Left colon (tissue), 2 donors: ENCODE results near the gene LRRN3. TPM values are rescaled to one million over a fixed set of nuclear protein-coding genes. Genes with fewer than 3 reads are reported as not detected.
A peak's percentile ranks its signal among the peaks of the same experiment; 100 is the strongest.
"Not testable (repeated sequence)": the region's sequence is repeated elsewhere in the genome, so short reads cannot be mapped to it uniquely, and the experiment has no call there.

Experiments used
- ATAC-seq: fragments of 200-7000 bp; cut with Tn5 transposase; one replicate; pipeline ENCODE4 v1.9.1; 2020; ENCODE audit warnings: mild to moderate bottlenecking, moderate library complexity
- DNase-seq, 2 donors: peaks; one replicate each; pipeline ENCODE4 v3.0.0-alpha.2; 2020
- intact Hi-C, 2 donors: fragments of 100-400 bp; cut with DNase I in 1 of 2; cut with micrococcal nuclease in 1 of 2; formaldehyde crosslinking; loops; one replicate each; pipeline versions ENCODE4 v1.11.2 to v1.14.0; 2022; cut with DNase I, micrococcal nuclease
- long read RNA-seq: library from polyadenylated mRNA; unstranded; transcript quantifications from one replicate; pipeline ENCODE4 v2.0.0, GENCODE V29; 2021
- total RNA-seq, 2 donors: library from RNA; stranded (reverse); fragmentation: NEBNext Ultra II Directional; extraction: Animal tissue kit (Norgen Biotek cat#: 25700); gene quantifications; one replicate each; pipeline ENCODE4 v1.2.1, GENCODE V29; 2021
- donor health status: DM: no; HTN: no; CAD: no.
- donor health status: DM: yes; HTN: yes; CAD: no.

The LRRN3 gene
- total RNA-seq, result under 1 TPM; 0.09 to 0.20 TPM
- long read RNA-seq, result 0 reads

GRCh38 chr7:111090846-111091245, at the start of gene LRRN3:
LRRN3 (plus strand) TSS chr7:111091127; CDS start chr7:111122773, 31,646 bp downstream.
- no peak for ATAC-seq
- peak in 1 of 2 donors; percentile 22 for DNase-seq
- intact Hi-C loops, result loop anchor here in 1 of 2 donors (10.0 kb wide), 2 partner anchors 394 to 644 kb away; no protein-coding TSS in a partner anchor

GRCh38 chr7:111041577-111041976, 49.4 kb upstream of the LRRN3 start:
- intact Hi-C loops, result no loop called here
- ATAC-seq (no peak), DNase-seq (no peak)

- DNase-seq, result no peak
- intact Hi-C loops, result no loop called here
- no peak for ATAC-seq
Measured at GRCh38 chr7:111042842-111043241, 48.1 kb upstream of the LRRN3 start.

DNA sequence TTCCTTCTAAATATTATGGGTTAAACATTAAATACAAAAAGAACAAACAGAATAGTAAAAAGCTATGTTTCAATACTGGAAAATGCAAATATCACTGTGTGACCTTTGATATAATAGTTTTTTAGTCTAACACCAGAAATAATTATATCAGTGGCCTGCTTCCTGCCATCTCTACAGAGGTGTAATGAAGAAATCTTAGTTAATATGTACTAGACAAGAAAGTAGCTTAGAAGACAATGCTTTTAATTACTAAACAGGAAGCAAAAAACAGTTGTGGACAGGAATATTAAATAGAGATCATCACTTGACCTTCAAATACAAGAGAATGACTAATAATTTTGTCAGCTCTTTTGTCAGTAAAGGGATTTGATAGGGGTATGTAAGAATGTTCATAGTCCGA, 47.4 kb upstream of the LRRN3 start:
- no peak for ATAC-seq
- intact Hi-C loops, result no loop called here
- no peak for DNase-seq

DNA sequence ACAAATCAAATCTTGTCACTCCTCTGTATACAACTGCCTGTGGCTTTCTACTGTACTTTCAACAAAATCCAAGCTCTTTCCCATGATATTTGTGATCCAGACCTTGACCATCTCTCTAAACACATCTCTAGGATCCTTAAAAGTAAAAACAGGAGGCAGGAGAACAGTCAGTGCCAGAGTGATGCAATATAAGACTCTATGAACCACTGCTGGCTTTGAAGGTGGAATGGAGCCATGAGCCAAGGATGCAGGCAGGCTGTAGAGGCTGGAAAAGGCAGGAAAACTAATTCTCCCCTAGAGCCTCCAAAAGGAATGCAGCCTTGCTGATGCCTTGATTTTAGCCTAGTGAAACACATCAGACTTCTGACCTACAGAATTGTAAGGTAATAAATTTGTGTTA, 45.5 kb upstream of the LRRN3 start:
- DNase-seq (no peak), ATAC-seq (no peak)
- intact Hi-C loops, result no loop called here

- no peak for ATAC-seq
- DNase-seq, result no peak
- intact Hi-C loops, result no loop called here
Measured at GRCh38 chr7:111047595-111047994, 43.3 kb upstream of the LRRN3 start.

GRCh38 chr7:111049971-111050680, 40.8 kb upstream of the LRRN3 start:
- ATAC-seq, result no peak
- intact Hi-C loops, result no loop called here

DNA sequence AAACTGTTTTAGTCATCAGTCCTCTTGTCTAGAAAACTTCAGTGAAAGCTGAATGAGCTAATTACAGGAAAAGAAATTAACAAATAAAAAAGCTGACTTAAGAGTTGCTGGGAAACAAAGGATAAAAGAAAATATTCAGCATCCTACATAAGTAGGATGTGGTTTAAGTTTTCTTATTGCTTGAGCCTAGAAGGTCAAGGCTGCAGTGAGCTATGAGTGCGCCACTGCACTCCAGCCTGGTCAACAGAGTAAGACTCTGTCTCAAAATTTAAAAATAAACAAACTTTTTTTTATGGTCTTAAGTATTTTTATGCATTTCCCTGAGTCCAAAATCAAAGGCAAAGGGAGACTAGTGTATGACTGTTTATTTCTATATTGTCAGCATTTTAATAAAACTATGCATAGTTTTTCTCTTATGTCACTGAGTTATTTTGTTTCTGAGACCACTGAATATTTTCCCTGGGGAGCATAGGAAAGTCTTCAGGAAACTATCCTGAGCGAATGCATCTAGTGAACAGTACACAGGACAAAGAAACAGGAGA, 40.0 kb upstream of the LRRN3 start:
- no peak for DNase-seq
- no peak for ATAC-seq
- intact Hi-C loops, result no loop called here

More at GRCh38 chr7:111049971-111050680, 40.8 kb upstream of the LRRN3 start:
- no peak for DNase-seq

DNA sequence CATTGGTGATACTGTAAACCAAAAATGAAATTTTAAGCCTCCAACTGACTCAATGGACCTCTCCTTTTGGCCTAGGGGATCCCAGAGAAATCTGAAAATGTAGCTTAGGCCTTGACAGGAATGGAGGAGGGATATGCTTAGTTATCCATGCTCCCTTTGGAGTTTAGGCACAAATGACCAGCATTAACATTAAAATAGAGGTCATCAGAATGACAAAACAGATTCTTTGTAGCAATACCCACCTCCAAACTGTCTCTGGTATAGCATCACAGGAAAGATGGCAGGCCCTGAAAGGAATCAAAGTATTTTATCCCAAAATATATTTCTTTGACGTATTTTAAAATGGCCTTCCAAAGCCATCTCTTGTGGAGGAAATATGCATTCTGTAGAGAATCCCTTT, 39.1 kb upstream of the LRRN3 start:
- DNase-seq (no peak), ATAC-seq (no peak)
- intact Hi-C loops, result no loop called here

- no peak for ATAC-seq
- intact Hi-C loops, result no loop called here
- DNase-seq, result no peak
Measured at GRCh38 chr7:111053035-111053434, 37.9 kb upstream of the LRRN3 start.

GRCh38 chr7:111056371-111056770, 34.6 kb upstream of the LRRN3 start:
- DNase-seq, result no peak
- ATAC-seq, result no peak

DNA sequence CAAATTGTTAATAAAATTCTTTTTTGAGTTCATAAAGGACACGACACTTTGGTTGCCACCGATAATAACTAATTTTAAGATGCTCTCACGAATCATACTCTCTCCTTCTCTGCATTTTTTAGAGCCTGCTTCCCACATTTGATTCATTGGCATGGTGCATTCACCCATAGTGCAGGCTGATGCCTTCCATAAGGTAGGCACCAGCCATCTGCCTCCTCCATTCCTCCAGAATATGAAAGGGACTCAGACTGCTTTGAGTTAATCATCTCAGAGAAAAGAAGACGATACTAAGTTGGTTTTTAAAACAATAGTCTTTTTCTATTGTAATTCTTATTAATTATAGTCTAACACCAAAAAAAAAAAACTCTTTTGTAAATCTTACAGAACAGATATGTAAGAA, 33.9 kb upstream of the LRRN3 start:
- intact Hi-C loops, result no loop called here
- no peak for DNase-seq
- ATAC-seq, result no peak

More at GRCh38 chr7:111056371-111056770, 34.6 kb upstream of the LRRN3 start:
- intact Hi-C loops, result no loop called here

DNA sequence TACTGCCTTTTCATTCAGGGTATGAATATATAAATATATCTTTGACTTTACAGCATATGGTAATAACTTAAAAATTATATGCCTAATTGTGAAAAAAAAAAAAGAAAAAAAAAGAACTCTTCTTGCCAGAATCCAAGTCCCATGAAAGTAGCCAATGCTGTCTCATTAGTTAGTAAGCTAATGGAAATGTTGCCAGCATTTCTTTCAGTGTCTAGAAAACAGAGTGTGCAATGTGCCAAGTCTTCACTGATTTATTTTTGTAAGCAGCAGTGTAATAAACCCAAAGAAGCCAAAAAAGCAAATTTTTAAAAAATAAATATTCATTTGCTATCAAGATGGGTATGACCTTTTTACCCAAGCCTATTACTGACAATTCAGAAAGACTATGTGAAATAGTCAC, 31.1 kb upstream of the LRRN3 start:
- no peak for ATAC-seq
- intact Hi-C loops, result no loop called here
- no peak for DNase-seq

DNA sequence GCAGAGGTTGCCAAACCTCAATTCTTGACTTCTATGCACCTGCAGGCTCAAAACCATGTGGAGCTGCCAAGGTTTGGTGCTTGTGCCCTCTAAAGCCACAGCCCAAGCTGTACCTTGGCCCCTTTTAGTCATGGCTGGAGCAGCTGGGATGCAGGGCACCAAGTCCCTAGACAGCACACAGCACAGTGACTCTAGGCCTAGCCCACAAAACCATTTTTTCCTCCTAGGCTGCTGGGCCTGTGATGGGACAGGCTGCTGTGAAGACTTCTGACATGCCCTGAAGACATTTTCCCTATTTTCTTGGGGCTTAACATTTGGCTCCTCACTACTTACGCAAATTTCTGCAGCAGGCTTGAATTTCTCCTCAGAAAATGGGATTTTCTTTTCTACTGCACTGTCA, 27.8 kb upstream of the LRRN3 start:
- intact Hi-C loops, result no loop called here
- DNase-seq, result no peak
- ATAC-seq, result no peak

- DNase-seq (no peak), ATAC-seq (no peak)
- intact Hi-C loops, result no loop called here
Measured at GRCh38 chr7:111067251-111067650, 23.7 kb upstream of the LRRN3 start.

DNA sequence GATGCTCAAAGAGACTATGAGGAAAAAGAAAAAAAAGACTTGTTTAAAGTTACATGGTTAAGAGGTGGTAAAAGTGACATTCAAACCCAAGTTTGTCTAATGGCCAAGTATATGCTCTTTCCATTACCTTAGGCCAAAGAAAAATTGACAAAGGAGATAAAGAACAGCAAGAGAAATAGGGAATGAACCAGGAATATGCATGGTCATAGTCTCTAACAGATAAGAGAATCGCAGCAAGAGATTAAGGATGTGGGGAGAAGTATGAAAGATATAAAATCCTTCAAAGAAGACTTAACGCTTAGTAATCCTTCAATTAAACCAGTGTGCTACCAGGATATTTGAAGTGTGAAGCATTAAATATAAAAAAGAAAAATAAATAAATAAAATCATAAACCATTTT, 23.2 kb upstream of the LRRN3 start:
- DNase-seq (no peak), ATAC-seq (no peak)
- intact Hi-C loops, result no loop called here

- intact Hi-C loops, result no loop called here
- DNase-seq (no peak), ATAC-seq (no peak)
Measured at GRCh38 chr7:111068618-111069017, 22.3 kb upstream of the LRRN3 start.

DNA sequence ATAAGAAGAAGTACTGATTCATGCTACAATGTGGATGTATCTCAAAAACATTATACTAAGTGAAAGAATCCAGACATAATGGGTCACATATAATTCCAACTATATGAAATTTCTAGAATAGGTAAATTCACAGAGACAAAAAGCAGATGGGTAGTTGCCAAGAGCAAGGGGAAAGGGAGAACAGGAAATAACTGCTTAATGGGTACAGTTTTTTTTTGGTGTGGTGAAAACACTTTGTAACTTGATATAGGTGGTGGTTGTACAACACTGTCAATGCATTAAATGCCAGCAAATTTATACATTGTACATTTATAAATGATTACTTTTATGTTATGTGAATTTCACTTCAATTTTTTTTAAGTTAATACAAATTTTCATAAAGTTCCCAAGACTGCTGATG, 19.4 kb upstream of the LRRN3 start:
- DNase-seq (no peak), ATAC-seq (no peak)
- intact Hi-C loops, result no loop called here

DNA sequence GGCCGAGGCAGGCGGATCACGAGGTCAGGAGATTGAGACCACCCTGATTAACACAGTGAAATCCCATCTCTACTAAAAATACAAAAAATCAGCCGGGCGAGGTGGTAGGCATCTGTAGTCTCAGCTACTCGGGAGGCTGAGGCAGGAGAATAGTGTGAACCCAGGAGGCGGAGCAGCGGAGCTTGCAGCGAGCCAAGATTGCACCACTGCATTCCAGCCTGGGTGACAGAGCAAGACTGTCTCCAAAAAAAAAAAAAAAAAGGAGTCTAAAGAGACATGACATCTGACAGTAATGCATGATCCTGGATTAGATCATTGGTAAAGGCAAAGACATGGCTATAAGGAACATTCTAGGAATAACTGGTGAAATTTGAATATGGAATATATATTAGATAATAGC, 18.3 kb upstream of the LRRN3 start:
- DNase-seq, ATAC-seq, intact Hi-C loops: not testable (repeated sequence)

GRCh38 chr7:111074071-111074747, 16.7 kb upstream of the LRRN3 start:
- DNase-seq (no peak), ATAC-seq (no peak)
- intact Hi-C loops, result no loop called here
